HG03045 (cell line): ENCODE results near the gene DNM2.

Experiments
- ATAC-seq: cut with Tn5 transposase; IDR thresholded peaks from one replicate; pipeline ENCODE4 v1.9.1; 2021; ENCODE audit warnings: mild to moderate bottlenecking, moderate library complexity; ENCODE audit not compliant: unreplicated experiment

DNM2 gene

DNA sequence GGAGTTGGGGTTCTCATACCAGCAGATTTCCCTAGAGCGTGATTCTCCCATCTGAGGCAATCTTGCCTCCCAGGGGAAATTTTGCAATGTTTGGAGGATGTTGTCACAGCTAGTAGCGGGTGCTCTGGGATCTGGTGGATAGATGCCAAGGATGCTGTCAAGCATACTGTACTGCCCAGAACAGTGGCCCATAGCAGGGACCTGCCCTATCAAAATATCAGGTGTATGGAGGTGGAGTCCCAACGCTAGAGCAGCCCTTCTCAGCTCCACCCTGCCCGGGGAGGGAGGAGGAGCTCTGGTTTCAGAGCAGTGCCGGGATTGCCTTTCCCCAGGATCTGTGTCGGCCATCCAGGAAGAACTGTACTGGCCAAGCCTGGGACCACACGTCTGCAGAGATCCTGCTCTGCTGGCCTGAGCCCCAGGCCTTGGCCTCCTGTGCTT, 27.5 kb upstream of the DNM2 start:
- ATAC-seq: no peak

DNA sequence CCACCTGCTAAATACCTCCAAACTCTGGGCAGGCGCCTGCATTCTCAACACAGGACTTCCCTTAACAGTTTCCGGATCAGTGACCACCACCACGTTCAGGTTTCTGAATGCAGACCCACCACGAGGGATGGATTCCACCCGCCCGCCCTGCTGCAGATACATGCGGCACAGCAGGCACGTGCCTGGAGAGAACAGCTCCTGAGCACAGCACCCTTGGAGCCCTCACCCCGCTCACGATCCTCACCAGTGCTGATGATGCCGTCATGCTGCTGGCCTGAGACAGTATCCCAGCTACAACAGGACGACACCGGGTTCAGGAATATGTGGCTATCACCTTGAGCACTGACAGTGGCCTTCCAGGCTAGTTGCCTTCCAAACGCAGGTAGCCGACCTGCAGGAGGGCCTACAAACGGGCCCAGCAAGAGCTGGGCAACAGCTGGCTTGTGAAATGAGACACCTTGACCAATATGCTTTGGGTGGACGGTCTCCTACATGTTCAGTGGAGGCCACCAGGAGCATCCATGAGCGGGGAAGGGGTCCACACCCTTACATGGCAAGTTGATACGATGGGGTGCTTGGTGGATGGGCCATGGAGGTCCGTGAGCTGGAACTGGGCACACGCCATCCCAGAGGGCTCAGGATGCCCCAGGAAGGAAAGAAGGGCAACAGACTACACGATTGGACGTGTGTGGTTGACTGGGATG, 26.5 kb upstream of the DNM2 start:
- no peak for ATAC-seq

DNA sequence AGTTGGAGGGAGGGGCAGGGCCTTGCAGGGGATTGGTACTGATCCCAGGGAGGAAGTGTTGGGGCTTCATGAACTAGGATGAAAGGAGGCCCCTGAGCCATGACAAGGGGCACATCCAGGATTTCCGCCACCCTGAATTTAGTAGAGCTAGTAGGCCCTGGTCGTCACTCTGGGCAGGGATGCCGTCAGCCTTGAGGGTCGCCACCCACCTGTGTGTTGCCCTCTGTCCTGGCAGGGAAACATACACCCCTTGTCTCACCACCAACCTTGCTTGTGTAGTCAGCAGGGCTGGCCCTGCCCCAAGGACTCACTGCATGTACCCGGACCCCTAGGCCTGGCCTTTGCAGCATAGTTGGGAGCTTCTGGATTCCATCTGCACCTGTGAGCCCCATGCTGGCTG, 26.0 kb upstream of the DNM2 start:
- ATAC-seq: no peak

DNA sequence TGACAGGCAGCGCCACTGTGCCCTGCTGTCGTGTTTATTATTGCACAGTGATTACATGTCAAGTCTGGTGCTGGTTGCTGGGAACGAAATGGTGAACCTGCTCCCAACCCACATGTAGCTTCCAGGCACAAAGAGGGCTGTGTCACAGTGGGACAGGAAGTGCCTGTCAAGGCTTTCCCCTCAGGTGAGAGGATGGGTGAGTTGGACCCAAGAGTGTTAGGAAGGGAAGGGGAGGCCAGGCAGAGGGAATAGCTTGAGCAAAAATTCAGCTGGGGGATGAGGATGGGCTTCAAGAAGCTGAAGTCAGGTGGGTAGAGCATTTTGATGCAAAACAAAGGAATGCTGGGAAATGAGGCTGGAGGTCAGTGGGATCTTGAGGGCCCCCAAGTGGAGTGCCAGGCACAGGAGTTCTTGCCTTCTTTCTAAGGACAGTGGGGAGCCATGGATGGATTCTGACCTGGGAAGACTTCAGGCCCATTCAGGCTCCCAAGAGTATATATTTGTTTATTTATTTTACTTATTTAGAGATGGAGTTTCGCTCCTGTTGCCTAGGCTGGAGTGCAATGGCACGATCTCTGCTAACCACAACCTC, 25.1 kb upstream of the DNM2 start:
- no peak for ATAC-seq

DNA sequence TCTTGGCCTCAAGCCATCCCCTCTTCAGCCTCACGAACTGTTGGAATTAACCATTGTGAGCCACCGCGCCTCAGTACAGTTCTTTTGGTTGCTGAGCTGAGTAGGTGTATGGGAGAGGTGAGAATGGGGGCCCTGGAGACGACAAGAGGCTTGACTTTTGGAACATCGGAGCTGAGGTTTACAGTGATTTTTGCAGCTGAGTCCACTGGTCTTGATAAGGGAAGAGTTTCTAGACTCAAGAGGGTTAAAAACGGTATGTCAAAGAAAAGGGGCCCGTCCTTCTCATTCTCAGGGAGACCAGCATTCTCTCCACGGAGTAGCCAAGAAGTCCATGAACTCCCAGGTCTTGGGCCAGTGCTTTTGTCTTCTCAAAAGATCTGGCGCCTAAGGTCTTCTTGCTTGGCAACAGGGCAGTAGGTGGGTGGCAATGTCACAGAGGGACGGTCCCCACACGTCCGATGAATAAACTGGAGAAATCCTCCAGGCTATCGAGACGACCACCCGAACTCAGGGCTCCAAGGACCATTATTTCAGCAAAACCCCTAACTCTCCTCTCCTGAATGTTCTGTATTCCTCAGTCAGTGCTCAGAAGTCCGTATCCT, 23.1 kb upstream of the DNM2 start:
- ATAC-seq: no peak

DNA sequence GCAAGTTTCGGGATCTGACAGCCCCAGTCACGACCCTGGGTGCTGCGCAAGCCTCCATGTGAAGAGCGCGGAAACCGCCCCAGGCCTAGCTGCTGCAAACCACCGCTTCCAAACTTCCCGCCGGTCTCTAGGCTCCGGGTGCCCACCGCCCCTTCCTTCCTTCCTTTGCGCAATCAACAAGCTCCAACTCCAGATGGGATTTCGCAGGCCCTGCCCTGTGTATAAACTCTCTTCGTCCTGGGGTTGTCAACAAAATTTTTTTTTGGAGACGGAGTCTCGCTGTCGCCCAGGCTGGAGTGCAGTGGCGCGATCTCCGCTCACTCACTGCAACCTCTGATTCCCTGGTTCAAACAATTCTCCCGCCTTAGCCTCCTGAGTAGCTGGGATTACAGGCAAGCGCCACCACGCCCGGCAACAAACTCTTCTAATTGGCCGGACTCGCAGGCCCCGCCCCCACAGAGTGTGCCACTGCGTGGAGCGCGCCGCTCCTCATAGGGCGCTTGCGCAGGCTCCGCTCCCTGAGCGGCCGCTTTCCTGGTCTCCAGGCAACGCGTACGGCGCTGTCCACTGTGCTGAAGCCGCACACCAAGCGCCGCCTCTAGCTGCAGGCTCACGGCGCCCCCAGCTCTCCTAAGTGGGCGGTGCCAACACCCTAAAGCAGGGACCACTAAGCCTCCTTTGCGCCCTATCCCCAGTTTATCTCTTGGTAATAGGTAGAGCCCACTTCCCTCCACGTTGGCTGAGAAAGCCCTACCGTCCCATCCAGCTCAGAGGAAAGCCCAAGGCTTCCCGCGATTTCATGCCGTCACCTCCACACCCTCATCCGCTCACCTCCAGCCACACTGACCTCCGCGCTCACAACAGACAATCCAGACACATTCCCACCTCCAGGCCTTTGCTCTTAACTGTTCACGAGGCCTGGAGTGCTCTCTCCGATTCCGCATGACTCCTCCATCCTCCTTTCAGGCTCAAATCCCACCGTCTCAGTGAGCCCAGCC, 22.2 kb upstream of the DNM2 start:
- ATAC-seq: peak; percentile 75

DNA sequence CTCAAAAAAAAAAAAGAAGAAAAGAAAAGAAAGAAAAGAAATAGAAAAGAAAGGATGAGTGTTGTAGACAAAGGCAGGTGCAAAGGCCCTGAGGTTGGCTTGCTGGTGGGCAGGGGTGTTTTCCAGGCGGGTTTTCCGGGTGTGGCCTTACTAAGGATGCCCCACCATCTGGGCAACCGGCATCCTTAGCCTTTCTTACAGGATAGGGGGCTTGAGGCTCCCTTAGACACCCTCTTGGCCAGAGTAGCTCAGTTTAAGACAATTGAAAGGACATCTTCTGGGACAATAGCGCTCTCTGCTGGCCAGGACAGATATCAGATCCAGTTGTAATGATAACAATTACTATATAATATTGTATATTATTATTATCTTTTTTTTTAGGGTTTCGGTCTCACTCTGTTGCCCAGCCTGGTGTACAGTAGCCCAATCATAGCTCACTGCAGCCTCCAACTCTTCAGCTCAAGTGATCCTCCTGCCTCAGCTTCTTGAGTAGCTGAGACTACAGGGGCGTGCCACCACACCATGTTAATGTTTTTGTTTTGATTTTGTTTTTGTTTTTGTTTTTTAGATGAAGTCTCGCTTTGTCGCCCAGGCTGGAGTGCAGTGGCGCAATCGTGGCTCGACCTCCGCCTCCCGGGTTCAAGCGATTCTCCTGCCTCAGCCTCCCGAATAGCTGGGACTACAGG, 18.1 kb upstream of the DNM2 start:
- ATAC-seq: no peak

DNA sequence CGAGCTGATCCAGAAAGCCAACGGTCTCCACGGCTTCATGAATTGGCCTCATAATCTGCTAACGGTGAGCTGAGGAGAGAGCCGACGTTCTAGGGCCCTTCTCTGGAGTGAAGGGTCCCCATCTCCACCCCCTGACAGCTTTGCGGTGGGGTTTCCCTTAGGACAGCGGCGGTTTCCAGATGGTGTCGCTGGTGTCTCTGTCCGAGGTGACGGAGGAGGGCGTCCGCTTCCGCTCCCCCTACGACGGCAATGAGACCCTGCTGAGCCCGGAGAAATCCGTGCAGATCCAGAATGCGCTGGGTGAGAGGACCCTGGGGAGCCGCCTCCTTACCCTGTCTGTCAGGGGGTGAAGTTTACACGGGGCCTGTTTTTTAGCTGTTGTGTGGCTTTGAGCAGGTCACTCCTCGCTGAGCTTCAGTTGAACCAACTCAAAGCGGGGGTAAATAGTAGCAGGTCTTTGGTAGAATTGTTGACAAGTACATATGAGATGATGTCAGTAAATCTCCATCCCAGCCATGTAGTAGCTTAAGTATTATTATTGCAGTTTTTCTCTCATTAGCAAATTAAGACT, 15.8 kb upstream of the DNM2 start:
- peak; percentile 32 for ATAC-seq

DNA sequence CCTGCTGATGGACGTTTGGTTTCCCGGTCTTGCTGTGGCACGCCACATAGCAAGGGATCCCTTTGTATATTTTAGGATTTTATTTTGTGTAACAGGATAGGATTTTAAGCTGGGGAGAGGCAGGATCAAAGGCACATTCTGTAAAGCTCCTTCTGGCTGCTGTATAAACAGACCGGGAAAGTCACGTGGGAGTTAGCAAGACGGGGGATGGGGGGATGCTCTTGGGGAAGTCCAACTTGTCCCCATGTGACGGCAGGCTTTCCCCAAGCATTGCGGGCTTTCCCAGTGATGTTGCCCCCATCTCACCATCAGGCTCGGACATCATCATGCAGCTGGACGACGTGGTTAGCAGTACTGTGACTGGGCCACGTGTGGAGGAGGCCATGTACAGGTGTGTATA, 10.9 kb upstream of the DNM2 start:
- ATAC-seq: no peak

DNA sequence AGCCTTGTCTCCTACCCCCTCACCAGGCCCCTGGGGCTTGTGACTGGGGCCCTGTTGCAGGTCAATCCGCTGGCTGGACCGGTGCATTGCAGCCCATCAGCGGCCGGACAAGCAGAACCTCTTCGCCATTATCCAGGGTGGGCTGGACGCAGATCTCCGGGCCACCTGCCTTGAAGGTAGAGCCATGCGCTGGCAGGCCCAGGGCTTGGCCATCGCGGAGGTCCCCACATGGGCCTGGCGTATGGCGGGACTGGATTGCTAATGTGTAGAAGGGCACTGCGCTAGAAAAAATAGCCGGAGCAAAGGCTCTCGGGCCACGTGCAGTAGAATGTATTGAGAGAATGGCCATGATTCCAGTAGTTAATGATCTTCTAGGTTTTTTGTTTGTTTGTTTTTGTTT, 10.4 kb upstream of the DNM2 start:
- no peak for ATAC-seq

DNA sequence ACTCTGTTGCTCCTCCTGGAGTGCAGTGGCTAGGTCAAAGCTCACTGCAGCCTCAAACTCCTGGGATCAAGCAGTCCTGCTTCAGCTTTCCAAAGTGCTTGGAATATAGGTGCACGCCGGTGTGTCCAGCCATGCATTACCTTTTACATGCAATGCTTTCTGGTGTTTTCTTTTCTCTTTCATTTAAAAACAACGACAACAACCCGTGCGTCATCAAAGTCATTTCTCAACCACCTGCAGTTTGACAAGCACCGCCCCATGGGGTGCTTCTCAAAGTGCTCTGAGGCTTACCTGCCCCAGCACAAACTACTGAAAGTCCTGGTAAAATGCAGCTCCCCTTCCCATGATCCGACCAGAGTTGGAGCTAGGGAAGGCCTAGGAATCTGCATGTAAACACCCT, 9.6 kb upstream of the DNM2 start:
- no peak for ATAC-seq

DNA sequence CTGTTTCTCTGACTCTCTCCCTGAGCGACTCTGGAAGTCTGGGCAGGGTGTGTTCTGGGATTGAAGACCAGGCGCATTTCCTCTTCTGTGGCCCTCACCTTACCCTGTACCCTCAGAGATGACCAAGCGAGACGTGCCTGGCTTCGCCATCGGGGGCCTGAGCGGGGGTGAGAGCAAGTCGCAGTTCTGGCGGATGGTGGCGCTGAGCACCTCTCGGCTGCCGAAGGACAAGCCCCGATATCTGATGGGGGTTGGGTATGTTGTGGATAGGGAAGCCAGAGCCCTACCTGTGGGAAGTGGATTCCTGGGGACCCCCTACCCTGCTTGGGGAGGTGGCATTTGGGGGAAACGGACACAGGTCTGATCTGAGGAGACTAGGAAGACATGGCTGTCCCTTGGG, 5.8 kb upstream of the DNM2 start:
- ATAC-seq: no peak

DNA sequence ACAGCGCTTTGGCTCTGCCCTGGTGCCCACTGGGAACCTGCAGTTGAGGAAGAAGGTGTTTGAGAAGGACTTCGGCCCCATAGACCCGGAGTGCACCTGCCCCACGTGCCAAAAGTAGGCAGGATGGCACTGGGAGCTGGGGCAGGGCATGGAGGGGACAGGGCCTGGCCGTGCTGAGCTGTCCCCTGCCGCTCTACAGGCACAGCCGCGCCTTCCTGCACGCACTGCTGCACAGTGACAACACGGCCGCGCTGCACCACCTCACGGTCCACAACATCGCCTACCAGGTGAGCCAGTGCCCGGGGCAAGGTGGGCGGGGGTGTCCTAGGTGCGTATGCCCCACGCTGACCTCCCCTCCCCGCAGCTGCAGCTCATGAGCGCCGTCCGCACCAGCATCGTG, 5.1 kb upstream of the DNM2 start:
- no peak for ATAC-seq

DNA sequence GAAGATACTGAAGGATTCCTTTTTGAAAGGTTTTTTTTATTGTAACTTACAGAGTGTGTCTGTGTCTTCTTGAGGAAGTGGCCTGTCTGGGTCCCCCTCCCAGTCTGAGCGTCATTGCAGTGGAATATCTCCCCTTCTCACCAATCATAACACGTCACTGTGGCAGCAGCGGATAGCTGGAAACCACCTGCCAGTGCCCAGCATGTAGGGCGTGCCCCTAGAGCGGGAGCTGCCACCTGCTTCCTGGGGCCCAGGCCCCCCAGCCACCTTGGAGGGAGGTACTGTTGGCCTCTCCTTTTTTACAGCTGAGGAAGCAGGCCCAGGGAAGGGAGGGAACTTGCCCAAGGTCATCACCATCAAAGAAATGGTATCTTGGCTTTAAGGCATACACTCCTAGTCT, 4.6 kb upstream of the DNM2 start:
- no peak for ATAC-seq

DNA sequence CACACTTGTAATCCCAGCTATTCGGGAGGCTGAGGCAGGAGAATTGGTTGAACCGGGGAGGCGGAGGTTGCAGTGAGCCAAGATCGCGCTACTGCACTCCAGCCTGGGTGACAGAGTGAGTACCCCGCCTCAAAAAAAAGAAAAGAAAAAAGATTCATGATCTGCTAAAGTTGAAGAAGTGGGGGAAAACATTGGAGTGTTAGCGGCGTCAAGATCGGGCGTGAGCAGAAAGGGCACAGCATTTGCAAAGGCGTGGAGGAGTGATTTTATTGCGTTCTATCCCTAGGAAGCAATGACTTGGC, 874 bp upstream of the DNM2 start:
- no peak for ATAC-seq

DNA sequence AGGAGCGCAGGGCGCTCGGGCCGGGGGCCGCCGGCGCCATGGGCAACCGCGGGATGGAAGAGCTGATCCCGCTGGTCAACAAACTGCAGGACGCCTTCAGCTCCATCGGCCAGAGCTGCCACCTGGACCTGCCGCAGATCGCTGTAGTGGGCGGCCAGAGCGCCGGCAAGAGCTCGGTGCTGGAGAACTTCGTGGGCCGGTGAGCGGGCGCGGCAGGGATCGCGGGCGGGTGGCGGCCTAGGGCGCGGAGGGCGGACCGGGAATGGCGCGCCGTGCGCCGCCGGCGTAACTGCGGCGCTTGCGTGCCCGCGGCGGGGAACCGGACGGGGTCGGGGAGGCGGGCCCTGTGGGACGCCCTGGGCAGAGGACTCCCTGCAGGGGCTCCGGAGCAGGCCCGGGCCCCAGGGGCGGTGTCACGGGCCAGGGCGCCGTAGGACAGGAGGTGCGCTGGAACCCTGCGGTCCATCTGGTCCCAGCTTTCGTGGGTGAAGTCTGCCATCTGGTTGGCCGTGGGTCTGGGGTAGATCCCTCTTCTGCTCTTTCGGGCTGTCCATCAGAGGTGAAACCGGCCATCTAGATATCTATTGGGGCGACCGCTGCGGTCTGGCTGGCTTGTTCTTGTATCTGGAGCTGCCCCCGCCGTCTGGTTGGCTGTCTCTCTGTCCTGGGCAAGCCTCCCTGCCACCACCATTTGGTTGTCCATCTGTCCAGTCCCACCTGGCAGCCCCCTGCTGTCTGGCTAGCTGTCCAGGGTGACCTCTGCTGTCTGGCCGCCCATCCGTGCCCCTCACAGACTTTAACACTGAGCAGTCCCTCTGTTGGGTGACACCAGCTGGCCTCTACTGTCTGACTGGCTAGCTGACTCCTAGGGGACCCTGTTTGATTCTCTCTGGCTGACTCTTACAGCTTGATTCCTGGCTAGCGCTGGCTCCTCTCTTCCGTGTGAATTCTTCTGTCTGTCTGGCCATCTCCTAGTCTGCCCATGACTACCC, 622 bp downstream of the DNM2 start:
- peak; percentile 10 for ATAC-seq

DNA sequence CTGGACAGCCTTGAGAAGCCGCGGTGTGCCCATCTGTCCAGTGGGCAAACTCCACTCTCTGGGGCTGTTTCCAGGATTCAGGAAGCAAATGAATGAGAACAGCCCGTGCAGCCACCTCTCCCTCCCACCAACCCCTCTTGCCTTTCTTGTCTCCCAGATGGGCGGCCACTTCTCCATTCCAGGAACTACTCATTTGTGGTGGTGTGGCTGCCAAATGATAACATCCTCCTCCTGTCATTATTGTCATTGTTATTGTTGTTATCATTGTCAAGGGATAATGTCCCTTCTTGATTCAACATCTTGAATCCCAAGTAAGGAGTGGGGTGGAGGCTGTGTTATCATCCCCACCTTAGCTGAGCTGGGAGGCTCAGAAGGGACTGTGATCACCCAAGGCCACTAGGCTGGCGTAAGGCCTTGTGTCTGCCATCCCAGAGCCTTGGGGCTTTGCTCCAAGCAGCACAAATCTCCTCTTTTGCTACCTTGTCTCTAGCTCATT, 1.6 kb downstream of the DNM2 start:
- no peak for ATAC-seq

DNA sequence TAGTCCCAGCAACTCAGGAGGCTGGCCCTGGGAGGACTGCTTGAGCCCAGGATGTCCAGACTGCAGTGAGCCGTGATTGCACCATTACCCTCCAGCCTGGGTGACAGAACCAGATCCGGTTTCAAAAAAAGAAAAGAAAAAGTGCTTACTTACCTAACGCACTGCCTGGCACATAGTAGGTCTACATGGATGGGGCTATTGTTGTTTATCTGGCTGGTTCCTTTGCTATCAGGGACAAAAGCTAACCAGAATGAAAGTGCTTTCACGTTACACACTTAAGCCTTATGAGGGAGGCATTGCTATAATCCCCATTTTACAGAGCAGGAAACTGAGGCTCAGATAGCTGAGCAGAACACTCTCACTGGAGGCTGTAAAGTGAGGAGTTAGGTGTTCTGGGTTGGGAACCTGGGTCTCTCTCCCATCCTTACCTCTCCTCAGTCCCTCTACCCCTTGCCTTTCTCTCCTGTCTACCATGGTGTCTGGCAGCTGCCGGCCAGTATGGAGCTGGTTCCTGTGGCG, 2.8 kb downstream of the DNM2 start:
- no peak for ATAC-seq

DNA sequence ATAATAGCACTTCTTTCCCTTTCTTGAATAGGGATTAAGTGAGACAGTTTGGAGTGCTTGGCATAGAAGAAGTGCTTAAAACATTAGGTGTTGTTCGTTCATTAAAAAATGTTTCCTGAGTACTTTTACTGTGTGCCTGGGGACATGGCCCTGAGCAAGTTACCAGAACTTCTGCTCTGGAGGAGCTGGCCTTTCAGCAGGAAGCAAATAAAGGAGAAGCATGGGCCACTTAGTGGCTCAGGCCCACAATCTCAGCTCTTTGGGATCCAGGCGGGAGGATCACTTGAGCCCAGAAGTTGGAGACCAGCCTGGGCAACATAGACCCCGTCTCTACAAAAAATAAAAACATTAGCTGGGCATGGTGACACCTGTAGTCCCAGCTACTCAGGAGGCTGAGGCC, 5.7 kb downstream of the DNM2 start:
- no peak for ATAC-seq
